Fibroblast of pulmonary artery (primary cell): ENCODE results near the gene KCNMA1.

Experiments
- DNase-seq: peaks from one replicate; pipeline ENCODE4 v3.0.0-alpha.2; 2010; ENCODE audit warnings: low read depth
- H3K4me3 ChIP-seq: replicated peaks from 2 replicates; pipeline ENCODE4 v1.5.1; 2011; ENCODE audit warnings: low read depth, mild to moderate bottlenecking, control low read depth, low read length, moderate library complexity
- TF ChIP-seq, protein P1 (sequence below): IDR thresholded peaks from 2 replicates; pipeline ENCODE4 v1.5.1; 2011; ENCODE audit warnings: mild to moderate bottlenecking, control low read depth, low read length, inconsistent platforms; ENCODE audit errors: missing control alignments

The KCNMA1 gene

DNA sequence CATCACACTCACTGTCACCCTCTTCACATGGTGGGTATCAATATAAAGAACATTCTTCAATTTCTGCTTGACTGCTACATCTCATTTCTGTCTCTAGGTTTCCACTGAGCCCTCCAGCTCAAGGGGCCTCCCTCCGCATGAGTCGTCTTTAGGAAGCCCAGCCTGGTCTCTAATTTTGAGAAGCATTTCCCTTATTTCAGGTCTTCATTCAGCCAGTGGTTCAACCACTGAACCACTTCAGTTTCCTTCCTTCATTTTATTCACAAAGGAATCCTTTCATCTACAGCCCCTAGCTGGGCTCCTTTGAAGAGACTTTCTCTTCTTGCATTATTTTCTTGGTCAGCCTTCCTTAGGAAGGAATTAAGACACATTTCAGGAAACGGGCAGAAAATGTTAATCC is 257.4 kb downstream of the KCNMA1 start:
- DNase-seq = no peak
- TF ChIP-seq, protein P1, sequence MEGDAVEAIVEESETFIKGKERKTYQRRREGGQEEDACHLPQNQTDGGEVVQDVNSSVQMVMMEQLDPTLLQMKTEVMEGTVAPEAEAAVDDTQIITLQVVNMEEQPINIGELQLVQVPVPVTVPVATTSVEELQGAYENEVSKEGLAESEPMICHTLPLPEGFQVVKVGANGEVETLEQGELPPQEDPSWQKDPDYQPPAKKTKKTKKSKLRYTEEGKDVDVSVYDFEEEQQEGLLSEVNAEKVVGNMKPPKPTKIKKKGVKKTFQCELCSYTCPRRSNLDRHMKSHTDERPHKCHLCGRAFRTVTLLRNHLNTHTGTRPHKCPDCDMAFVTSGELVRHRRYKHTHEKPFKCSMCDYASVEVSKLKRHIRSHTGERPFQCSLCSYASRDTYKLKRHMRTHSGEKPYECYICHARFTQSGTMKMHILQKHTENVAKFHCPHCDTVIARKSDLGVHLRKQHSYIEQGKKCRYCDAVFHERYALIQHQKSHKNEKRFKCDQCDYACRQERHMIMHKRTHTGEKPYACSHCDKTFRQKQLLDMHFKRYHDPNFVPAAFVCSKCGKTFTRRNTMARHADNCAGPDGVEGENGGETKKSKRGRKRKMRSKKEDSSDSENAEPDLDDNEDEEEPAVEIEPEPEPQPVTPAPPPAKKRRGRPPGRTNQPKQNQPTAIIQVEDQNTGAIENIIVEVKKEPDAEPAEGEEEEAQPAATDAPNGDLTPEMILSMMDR = no peak
- no peak overlapping the region for H3K4me3 ChIP-seq

DNA sequence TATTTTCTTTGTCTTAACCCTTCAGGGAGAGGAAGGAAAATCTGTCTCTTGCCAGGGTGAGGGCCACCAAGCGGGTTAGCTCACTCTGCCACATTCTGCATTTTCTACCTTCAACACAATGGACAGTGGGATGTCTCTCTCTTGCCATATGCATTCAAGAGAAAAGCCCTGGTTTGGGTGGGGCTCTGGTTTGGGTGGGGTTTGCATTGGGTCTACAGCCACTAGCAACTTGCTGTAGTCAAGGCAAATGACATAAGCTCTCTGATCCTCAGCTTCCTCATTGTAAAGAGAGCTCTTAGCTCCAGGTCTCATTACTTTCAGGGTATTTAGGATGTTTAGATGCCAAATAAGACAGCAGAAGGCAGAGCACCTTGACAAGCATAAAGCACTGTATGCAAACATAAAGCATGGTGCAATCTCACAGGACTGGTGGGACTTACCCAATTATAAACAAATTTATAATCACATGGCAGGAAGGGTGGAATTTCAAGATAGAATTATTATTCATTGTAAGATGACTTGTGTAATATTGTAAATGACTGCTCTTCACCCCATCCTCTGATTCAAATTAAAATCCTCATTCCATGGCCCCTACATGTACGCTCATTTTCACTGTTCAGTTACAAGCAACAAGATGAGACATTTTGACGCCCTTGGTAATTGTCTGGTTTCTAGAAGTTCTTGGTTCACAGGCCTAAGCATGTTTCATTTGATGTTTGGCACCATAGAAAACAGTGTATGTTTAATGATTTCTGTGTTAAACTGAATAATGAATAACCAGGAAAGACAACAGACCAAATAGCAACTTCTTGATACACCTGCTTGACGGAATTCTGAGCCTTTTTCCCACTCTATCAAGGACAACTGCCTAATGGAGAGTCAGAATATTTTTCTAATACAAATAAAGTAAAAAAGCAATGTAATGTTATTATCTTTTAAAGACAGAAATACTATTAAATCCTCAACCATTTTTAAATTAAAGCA is 258.9 kb downstream of the KCNMA1 start:
- no peak for DNase-seq
- H3K4me3 ChIP-seq = no peak overlapping the region
- TF ChIP-seq, protein P1 = no peak

DNA sequence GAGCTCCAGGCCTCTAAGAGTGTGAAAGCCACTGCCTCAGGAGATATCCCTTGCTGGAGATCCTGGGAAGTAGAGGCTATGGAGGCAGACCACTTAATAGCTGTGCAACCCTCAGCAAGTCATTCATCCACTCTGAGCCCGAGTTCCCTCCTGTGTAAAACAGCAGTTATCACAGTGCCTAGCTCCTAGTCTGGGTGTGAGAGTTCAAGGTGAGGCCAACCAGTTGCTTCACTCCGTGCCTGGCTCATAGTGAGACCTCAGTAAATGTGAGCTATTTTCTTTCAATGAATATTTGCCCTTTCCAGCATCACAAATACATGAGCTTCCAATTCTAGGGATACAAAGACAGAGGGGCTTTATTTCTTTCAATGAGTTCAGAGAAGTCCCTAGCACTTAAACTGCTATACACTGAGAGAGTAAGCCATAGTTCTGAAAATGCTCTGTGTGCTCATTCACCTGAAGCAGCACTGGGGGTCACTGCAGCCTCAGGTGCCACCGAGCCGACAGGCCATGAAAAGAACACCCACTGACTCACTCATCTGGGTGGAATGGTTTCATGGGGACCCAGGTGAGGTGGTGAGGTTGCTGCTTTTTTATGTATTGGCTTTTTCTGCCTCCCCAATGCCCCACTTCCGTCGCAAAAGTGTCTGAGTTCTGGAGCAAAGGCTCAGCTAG is 259.8 kb downstream of the KCNMA1 start:
- H3K4me3 ChIP-seq = no peak overlapping the region
- no peak for DNase-seq
- TF ChIP-seq, protein P1 = no peak

DNA sequence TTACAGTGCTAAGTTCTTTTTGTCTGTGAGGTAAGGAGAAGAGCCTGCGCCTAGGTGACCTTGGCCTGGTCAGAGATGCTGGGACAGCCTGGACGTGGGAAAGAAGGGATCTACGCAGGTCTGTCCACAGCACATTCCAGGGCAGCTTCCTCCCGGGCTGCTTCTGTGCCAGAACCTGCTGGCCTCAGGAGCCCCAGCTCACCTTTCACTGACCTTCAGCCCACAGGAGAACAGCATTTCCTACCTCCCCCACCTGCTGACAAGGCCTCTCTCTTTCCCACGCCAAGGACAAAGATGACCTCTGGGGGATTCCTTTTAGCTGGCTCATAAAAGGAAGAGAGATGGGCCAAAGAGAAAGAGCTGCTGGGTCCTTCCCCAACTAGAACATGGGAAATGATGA is 260.6 kb downstream of the KCNMA1 start:
- TF ChIP-seq, protein P1 = no peak
- no peak for DNase-seq
- H3K4me3 ChIP-seq = no peak overlapping the region

DNA sequence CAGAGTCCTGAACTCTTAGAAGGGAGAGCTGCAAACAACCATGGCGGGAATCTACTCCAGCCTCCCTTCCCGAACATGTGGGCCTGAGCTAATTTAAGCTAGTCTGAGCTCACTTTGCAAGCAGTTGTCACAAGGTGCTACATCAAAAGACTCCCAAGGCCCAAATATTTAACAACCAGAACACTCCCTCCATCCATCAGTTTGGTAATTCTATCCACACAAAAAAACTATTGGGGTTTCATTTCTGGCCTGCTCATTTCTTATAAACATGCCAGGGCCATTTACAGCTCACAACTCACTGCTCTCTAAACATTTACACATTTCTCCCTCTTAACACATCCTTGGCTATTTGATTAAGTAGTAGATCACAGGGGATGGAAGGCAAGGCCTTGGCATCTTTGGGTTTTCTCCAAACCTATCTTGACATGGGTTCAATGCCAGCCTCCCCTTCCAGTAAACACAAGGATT is 263.4 kb downstream of the KCNMA1 start:
- H3K4me3 ChIP-seq = no peak overlapping the region
- TF ChIP-seq, protein P1 = no peak
- no peak for DNase-seq

DNA sequence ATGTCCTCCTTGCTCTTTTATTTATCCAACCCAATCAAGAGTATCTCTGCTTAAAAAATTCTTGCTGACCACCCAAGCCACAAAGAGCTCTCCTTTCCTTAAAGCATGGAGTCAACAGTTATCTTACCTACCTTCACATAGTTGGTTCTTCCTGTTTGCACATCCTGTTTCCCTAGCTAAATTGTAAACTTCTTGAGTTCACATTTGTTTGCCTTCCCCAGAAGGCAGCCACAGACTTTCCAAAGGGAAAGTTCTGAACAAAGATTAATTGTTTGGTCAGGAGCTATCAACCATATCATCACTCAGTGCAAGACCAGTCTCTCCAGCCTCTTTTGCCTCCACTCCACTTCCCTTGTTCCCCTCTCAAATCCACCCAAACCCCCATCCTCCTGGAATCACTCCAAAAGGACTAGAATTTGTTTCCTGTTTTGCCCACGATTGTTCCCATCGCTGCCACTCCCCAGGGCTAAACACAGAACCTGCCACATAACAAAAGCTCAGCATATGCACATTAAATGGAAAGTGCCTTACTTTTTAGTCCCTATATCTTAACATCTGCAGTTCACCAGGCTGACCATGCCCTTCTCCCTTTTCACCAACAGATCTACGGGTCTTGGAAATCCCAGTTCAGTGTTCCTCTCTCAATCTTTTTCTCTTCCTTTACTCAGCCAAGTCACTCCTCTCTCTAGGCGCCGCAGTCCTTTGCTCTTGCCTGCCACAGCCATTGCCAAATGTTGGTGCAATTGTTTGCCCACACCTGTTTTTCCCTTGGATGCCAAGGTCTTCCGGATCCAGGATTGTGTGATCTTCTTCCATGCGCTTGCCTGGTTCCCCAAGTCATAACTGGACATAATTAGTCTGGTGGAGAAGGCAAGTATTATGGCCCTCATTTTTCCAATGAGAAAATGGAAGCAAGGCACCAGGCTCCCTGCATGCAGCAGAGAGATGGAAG is 265.5 kb downstream of the KCNMA1 start:
- H3K4me3 ChIP-seq = no peak overlapping the region
- no peak for DNase-seq
- TF ChIP-seq, protein P1 = no peak
